GM21825 (cell line): ENCODE measurements around the gene VPS13A.

ENCODE experiments used
- ATAC-seq: cut with Tn5 transposase; IDR thresholded peaks from one replicate; pipeline ENCODE4 v1.9.1; 2021; ENCODE audit warnings: mild to moderate bottlenecking, moderate library complexity; ENCODE audit not compliant: unreplicated experiment

Gene VPS13A

DNA sequence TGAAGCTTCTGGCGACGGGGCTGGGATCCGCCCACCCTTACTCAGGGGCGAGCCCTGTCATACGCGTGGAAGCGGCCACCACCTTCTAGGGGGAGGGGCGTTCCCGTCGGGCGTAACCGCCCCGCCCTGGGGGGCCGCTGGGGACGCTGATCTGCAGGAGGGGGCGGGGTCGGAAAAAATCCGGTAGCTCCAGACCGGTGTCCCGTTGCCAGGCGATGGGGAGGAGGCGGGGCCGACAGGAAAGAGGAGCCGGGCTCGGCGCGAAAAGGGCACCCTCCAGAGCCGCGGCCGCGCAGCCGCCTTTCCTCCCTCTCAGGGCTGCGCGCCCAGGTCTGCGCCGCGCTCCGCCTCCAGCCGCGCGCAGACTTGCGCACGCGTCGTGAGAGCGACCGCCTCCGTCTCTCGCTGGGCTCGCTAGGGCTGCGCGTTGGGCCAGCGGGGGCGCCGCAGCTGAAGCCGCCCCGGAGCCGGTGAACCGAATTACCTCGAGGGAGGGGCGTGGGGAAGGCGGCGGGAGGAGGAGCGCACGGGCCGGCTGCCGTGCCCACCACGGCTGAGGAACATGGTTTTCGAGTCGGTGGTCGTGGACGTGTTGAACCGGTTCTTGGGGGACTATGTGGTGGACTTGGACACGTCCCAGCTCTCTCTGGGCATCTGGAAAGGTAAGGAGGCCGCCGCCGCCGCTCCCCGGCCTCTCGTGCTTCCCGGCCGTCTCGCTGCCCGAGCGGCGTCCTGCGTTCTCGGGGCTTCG lies at the start of gene VPS13A:
Gene VPS13A, plus strand, starts transcription at position 392 of the 751 bp plus-strand sequence. Its CDS starts 171 bp downstream, at position 563.
- peak; percentile 86 for ATAC-seq

- ATAC-seq: no peak
Observed at GRCh38 chr9:77128125-77128789, 49.1 kb upstream of the VPS13A start.

DNA sequence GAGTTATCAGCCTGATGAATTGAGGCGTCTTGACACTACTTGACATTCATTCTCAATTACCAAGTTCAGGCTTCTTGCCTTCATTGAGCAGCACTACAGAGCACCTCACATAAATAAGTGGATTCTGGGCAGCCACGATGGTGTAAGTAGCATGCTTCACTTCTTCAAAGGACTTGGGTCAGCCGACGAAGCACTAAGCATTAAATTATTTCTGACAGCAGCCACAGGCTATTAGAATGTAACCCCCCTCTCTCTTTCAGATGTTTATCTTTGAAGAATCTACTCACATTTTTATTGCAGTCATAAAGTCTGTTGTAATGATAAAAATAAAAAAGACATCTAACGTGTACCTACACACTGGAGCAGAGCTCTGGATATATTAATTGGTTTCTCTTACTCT lies 45.9 kb upstream of the VPS13A start:
- no peak for ATAC-seq

GRCh38 chr9:77133011-77133410 lies 44.3 kb upstream of the VPS13A start:
- ATAC-seq: no peak

DNA sequence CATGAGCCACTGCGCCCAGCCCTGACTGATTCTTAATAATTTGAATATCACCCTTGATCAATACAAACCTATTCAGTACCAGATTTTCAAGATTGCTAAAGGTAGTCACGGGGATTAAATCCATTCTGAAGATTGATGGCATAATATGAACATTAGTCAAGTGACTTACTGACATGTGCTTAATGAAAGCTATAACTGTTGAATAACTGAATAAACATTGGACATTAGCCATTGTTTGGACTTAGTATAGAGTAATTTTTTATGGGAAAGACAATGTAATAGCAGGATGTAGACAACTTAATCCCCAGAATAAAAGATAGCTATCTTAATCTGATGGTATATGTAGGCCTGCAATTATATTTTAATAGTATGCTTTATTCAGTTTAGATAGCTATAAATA lies 35.0 kb upstream of the VPS13A start:
- ATAC-seq: no peak

DNA sequence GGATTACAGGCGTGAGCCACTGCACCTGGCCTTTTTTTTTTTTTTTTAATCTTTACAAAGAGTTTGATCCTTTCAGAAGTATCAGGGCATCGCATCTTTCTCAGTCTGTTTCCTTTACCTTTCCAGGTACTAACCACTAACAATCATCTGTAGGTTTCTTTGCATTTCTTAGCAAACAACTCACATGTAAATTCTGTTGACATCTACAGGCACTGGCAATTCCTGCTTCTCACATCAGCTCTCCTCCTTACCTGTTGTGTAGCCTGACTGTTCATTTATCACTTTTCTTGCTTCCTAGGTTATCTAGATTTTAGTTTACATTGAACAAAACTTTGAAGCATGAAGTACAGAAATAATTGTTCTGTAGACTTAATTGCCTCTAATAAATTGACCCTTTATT lies 27.5 kb upstream of the VPS13A start:
- no peak for ATAC-seq

DNA sequence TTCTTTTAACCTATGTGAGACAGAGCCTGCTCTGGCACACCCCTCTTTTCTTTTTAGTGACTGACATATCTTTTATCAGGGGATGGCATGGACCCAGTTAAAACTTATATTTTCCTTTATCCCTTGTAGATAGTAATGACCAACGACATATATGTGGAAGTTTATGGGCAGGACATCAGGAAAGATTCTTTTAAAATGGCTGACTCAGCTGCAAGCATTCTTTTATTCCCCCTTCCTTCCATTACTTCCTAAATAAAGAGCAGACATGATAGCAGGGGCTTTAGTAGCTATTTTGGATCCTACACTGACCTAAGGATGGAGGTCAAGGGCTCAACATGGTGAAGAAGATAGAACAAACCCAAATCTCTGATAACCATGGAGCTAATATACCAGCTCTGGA lies 25.0 kb upstream of the VPS13A start:
- no peak for ATAC-seq

DNA sequence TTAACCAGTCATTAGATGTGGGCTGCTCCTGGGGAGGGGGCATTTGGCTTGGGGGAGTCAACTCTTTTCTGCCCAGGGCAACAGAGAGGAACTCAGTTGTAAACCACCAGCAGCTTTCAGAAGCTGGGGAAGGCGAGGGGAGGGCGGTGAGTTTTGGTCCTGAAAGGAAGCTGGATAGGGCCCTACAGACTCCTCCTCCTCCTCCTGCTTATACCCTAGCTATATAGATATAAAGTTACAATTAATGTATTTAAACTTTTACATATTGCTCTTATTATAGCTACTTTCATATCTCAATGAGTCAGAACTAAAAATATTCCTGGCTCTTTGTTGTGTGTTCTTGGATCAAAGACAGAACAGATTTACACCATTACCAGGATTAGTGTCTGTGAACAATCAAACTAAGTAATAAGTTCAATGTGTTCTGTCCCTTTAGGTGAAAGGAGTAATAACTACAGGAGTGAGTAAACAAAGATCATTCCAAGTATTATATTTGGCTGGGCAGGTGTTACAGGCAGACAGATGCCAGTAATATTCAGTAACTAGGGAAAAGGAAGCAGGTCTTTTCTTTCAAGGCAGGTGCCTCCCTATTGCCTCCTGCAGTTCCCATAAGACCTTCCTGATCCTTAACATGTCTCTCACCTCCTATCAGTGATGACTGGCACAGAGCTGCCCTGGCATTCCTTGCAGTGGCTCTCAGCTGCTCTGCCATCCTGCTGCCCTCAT lies 20.5 kb upstream of the VPS13A start:
- no peak for ATAC-seq

DNA sequence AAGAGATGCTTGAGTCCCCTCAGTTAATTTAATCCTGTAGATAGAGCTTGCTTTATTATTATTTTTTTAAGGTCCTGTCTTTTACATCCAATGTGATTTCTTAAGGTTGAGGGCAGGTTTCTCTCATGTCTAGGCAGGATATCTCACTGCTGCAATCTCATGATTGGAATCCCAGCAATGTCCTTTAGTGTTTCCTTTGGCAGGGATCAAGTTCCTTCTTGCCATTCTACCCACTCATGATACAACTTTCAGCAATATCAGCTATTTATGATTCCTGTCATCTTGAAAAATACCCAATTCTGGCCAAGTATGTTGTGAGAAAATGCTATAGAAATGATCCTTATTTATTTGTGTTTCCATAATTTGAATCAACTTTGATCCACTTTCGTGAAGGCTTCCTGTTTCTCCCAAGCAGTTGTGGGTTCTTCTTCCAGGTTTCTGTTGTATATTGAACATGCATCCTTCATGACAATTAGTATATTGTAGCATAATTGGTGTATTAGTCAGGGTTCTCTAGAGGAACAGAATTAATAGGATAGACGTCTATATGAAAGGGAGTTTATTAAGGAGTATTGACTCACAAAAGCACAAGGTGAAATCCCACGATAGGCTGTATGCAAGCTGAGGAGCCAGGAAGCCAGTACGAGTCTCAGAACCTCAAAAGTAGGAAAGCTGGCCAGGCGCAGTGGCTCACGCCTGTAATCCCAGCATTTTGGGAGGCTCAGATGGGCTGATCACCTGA lies 18.4 kb upstream of the VPS13A start:
- ATAC-seq: no peak

DNA sequence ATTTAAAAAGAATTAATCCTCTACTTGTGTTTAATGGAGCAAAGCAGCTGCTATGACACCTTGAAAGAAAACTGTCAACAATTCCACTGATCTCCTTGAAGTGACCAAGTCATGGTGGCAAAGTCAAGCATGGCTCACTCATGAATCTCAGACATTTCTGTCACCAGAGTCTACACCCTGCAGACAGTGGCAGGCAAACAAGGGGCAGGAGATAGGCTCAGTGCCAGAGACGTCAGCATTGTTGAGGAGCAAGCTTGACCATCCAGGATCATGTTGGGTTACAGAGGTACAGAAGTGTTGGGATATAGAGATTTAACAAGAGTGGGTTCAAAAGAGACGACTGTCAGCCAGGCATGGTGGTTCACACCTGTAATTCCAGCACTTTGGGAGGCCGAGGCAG lies 16.1 kb upstream of the VPS13A start:
- ATAC-seq: no peak

DNA sequence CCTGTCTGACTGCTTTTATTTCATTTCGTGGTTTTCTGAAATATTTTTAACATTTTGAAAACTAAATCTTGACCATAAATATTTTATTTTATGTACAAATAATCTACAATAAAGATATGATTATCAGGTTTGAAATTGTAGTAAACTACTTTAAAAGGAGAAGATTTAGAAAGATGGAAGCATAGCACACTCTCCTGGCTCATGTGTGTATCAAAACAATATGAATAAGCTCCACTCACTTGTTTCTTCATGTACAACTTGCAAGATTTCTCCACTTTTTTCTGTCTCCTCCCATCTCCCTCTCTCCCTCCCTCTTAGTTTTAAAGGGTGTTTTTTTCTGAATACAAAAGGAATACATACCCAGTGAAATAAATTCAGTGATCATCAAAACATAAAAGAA lies 15.4 kb upstream of the VPS13A start:
- ATAC-seq: no peak

DNA sequence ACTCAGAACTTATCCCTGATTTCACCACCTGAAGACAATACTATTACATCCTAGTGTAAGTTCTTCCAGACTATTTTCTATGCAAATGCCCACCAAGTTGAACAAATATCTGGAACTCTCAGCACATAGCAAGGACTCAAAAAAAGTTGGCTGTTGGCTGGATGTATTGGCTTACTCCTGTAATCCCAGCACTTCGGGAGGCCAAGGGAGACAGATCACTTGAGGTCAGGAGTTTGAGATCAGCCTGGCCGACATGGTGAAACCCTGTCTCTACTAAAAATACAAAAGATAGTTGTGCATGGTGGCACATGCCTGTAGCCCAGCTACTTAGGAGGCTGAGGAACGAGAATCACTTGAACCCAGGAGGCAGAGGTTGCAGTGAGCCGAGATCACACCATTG lies 15.0 kb upstream of the VPS13A start:
- no peak for ATAC-seq

- no peak for ATAC-seq
Observed at GRCh38 chr9:77163884-77164283, 13.4 kb upstream of the VPS13A start.

DNA sequence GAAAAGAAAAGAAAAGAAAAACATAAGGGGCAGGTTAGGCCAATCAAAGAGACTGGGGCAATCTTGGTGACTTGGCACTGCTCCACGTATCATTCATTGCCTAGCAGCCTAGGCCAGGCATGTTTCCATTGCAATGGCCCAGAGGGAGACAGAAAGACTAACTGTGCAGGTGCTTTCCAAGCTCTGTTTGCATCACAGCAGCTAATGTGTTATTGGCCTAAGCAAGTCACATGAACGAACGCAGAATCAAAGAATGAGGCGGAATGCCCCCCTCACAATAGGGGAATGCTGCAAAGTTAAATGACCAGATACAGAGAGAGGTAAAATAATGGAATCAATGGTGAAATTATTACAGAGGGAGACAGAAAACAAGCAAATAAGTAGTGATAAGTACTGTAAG lies 11.1 kb upstream of the VPS13A start:
- ATAC-seq: no peak

GRCh38 chr9:77170991-77171699 lies 6.2 kb upstream of the VPS13A start:
- ATAC-seq: no peak

DNA sequence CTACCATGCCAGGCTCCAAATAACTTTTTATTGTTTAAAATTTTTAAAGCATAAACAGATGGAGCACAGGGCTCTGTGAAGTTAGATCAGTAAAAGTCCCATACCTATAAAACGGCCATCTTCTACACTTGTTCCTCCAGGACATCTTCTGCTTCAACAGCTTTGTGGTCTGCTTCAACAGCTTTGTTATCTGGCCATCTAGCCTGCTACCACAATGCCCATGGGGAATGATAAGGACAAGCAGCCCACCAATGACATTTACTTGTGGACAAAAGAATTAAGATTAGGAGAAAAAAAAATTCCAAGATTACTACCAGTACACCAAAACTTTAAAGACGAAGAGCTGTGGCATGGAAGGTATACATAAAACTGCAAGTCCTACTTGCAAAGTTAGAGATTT lies 2.2 kb upstream of the VPS13A start:
- no peak for ATAC-seq

GRCh38 chr9:77176106-77176505 lies 1.2 kb upstream of the VPS13A start:
- ATAC-seq: no peak

DNA sequence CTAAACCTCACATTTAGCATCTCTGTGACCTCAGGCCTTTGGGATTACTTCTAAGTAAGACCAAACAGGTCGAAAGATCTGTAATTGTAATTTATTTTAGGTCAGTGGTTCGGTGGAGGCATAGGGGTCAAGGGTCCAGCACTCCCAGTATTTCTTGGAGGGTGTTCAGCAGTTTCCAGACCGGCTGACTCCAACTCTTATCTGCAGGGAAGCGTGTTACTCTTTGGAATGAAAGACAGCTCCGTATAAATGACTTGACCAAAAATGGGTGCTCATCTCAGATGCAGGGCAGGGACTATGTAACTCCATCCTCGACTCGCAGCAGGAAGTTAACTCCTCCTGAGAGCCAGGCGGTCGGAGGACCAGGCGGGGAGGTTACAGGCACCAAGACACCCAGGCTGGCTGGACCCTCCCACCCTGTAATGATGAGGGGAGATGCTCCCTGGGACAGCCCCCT lies 620 bp upstream of the VPS13A start:
- no peak for ATAC-seq

GRCh38 chr9:77177894-77178794 lies 810 bp downstream of the VPS13A start:
- no peak for ATAC-seq

DNA sequence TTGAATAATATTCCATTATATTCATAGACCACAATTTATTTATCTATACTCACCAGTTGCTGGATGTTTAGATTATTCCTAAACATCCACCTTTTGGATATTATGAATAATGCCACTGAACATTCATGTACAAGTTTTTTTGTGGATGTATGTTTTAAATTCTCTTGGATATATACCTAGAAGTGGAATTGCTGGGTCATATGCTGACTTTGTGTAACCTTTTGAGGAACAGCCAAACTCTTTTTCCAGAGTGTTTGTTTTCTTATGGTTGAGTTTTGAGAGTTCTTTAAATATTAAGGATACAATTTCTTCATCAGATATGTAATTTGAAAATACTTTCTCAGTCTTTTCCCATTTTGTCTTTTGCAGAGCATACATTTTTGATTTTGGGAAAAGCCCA lies 2.7 kb downstream of the VPS13A start:
- ATAC-seq: no peak
